Activated CD8-positive, alpha-beta memory T cell treated with anti-CD3 and anti-CD28 coated beads for 4 hours (primary cell): ENCODE measurements around the gene DOCK8.

Experiments used
- DNase-seq, 2 donors: peaks; one replicate each; pipeline ENCODE4 v3.0.0-alpha.2; 2020; ENCODE audit warnings: low read depth in 2 of 2

DOCK8 gene

GRCh38 chr9:495739-496138 lies 281.1 kb downstream of the DOCK8 start:
- no peak for DNase-seq

GRCh38 chr9:503326-503725 lies 288.7 kb downstream of the DOCK8 start:
- no peak for DNase-seq

- DNase-seq, result peak; percentile 23 to 38
Observed at GRCh38 chr9:503881-504852, 289.5 kb downstream of the DOCK8 start, which contains the start of gene KANK1. Gene KANK1, plus strand, starts transcription at chr9:504695.

GRCh38 chr9:504921-505740 lies 290.5 kb downstream of the DOCK8 start:
- no peak for DNase-seq

GRCh38 chr9:505741-506059 lies 291.0 kb downstream of the DOCK8 start:
- DNase-seq, result no peak

GRCh38 chr9:506281-506680 lies 291.6 kb downstream of the DOCK8 start:
- no peak for DNase-seq

- no peak for DNase-seq
Observed at GRCh38 chr9:511861-512260, 297.2 kb downstream of the DOCK8 start.

GRCh38 chr9:512555-513272 lies 298.0 kb downstream of the DOCK8 start:
- DNase-seq, result no peak
